GM08714 (cell line): Measurements from ENCODE around the gene KIRREL3.

Experiments used
- H3K4me3 ChIP-seq: fragments of 200-500 bp; sonication (Bioruptor generic); 2 replicates; pipeline ENCODE4 v1.5.1; 2014; ENCODE audit warnings: mild to moderate bottlenecking, low read length, inconsistent platforms
- ZNF274 ChIP-seq: IDR thresholded peaks from 2 replicates; pipeline ENCODE4 v1.6.1; 2012; ENCODE audit warnings: mild to moderate bottlenecking, low read depth, low read length

Gene KIRREL3

DNA sequence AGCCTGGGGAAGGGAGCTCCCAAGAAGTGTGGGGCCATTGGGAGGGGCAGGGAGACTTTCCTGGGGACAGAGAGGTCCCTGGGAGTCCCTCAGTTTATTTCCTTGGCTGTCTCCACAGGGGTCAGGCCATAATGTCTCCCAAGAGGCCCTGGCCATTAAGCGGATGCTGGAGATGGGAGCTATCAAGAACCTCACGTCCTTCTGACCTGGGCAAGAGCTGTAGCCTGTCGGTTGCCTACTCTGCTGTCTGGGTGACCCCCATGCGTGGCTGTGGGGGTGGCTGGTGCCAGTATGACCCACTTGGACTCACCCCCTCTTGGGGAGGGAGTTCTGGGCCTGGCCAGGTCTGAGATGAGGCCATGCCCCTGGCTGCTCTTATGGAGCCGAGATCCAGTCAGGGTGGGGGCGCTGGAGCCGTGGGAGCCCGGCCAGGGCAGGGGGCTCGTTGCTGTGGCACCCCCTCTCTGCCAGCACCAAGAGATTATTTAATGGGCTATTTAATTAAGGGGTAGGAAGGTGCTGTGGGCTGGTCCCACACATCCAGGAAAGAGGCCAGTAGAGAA, 586.6 kb downstream of the KIRREL3 start:
- no peak for TF ChIP-seq ZNF274
- H3K4me3 ChIP-seq: no peak overlapping the region

DNA sequence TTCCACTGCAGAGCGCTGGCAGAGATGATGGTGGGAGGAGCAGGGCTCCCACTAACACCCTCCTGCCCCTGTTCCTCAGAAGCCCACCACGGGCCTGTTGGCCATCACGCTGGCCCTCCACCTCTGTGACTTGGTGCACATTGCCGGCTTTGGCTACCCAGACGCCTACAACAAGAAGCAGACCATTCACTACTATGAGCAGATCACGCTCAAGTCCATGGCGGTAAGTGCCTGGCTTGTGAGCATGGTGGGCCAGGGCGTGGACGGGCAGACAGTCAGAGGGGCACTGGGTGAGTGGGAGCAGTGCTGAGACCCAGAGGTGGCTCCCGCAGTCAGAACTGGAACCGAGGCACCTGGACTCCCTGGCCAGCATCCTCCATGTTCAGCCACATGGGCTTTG, 587.1 kb downstream of the KIRREL3 start:
- no peak for TF ChIP-seq ZNF274
- no peak overlapping the region for H3K4me3 ChIP-seq

DNA sequence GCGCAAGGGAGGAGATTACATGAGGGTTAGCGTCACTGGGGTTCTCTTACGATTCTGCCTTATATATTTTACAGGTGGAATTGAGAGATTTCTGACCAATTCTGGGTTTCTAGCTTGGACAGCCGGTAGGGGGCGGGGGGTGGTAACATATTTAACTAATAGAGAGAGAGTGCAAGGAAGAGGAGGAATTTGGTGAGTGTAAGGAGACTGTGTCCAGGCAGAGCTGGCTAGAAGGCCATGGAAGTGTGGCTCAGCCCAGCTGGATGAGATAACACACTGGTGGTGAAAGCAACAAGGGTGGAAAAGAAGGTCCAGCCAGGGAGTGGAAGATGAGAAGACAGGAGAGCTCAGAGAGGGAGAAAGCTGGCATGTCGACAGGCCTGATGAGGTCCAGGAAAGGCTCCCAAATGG, 588.6 kb downstream of the KIRREL3 start:
- no peak overlapping the region for H3K4me3 ChIP-seq
- no peak for TF ChIP-seq ZNF274

DNA sequence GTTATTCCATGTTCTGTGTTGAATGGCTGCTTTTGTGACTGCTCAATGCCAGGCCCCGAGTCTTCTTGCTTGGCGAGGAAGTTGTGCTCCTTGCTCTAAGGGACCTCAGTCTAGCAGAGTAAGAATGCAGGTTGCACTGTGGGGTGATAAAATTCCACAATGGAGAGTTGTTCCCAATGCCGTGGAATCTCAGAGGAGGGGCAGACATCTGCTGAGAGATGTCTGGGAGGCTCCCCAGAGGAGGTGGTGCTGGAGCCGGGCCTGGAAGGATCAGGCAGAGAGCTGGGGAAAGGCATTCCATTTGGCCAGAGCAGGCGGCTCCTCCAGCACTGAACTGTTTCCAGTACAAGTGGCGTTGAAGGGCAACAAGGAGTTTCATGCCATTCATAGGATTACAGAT, 589.9 kb downstream of the KIRREL3 start:
- no peak overlapping the region for H3K4me3 ChIP-seq
- TF ChIP-seq ZNF274: no peak

DNA sequence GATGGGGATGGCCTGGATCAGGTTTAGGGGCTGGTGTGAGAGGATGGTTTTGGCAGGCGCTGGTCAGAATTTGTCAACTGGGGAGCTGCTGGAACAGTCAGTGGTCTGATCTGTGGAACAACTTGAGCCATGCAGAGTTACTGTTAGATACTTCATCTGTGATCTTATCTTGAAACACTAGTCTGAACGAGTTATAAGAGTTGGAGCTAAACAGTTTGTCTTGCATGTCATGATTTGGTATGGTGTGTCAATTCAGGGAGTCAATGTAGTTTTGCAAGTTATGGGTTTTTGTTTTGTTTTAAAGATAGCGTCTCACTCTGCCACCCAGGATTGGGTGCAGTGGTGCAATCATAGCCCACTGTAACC, 591.0 kb downstream of the KIRREL3 start:
- TF ChIP-seq ZNF274: no peak
- H3K4me3 ChIP-seq: no peak overlapping the region

DNA sequence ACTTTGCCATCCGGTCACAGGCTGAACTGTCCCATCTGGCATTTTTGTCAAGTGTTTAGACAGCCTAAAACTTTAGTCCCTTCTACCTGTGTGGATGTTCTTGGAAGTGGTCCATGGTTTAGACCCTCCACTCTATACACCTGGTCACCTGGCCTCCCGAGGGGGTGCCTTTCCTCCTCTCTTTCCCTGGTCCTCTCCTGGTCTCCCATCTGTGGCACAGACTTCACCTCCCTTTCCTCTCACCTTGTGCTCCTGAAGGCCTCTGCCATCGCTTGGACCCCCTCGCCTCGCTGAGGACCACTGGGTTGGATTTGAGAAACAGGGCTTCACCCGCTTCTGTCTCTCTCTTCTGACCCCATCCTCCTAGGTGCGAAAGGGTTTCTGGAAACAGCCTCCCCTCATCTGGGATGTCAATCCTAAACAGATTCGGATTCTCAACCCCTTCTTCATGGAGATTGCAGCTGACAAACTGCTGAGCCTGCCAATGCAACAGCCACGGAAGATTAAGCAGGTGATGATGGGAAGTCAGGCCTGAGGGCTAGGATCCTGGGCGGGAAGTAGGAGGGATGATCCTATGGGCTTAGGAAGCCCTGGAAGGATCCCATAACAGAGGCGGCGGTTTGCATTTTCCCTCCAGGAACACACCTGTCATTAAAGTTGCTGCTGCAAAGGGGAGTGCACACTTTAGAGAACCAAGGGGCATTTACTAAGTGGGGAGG, 591.5 kb downstream of the KIRREL3 start:
- TF ChIP-seq ZNF274: no peak
- H3K4me3 ChIP-seq: no peak overlapping the region

DNA sequence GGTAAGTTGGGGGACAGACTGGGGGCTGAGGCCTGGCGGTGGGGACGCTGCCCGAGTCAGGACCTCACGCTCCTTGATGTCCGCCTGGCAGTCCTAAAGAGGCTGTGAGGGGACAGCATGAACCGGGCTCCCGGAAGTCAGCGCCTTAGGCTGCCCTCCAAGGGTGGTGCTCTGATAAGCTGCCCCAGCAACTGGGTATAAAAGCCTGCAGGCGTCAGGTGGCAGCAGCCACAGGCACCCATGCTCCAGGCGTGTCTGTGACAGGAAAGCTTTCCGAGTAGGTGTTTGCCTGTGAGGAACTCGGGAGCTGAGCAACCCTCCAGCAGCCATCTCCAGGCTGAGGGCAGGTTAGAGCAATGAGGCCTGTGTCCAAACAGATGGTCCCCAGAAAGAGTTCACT, 592.1 kb downstream of the KIRREL3 start:
- H3K4me3 ChIP-seq: no peak overlapping the region
- TF ChIP-seq ZNF274: no peak

DNA sequence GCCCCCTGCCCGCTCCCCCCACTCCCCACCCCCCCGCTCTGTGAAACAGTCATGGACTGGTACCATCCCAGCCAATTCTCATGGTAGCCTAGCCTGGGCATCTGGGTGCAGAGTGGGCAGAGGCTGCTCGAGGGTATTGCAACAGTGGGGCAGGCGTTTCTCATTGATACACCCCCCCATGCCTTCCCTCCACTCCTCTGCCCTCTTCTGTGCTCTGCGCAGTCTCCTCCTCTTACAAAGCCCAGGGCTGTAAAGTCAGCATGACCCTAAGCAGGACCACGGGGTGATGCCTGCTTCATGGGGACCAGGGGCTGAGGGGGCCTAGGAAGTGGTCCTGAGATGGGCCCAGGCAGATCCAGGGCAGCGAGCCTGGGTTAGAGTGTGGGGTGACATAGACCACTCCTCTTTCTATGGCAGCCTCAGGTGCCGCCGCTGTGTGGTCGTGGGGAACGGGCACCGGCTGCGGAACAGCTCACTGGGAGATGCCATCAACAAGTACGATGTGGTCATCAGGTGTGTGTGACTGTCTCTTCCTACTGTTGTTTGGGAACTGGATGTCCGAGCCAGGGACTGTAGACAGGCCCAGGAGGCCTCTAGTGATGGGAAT, 592.8 kb downstream of the KIRREL3 start:
- no peak overlapping the region for H3K4me3 ChIP-seq
- TF ChIP-seq ZNF274: no peak

DNA sequence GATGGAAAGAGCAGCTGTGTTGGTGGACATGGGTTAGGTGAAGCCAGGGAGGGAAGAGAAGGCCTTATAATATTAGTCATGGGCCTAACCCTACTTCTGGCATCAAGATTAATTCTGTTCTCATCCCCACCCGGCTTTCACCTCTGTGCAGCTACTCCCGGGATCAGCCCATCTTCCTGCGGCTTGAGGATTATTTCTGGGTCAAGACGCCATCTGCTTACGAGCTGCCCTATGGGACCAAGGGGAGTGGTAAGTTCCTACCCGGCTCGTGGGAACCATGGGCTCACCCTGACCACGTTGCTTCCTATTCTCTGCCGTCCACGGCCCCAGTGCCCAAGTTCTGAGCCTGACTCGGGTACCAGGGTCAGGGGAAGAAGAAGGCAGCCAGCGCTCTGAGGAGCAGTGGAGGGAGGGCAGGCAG, 593.5 kb downstream of the KIRREL3 start:
- TF ChIP-seq ZNF274: no peak
- no peak overlapping the region for H3K4me3 ChIP-seq

DNA sequence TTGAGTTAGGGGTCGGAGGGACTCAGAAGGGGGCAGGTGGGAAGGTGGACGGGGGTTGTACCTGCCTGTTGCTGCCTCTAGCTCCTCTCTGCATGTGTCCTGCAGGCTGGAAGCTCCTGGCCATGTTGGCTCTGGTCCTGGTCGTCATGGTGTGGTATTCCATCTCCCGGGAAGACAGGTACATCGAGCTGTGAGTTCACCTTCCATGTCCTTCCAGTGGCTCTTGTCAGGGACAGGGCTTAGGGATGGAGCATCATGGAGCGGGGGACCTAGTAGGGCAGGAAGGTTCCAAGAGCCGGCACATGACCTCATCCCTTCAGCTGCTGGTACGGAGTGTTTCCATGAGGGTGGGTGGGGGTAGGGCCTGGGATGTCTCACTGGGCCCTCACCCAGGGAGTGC, 594.2 kb downstream of the KIRREL3 start:
- H3K4me3 ChIP-seq: no peak overlapping the region
- no peak for TF ChIP-seq ZNF274

DNA sequence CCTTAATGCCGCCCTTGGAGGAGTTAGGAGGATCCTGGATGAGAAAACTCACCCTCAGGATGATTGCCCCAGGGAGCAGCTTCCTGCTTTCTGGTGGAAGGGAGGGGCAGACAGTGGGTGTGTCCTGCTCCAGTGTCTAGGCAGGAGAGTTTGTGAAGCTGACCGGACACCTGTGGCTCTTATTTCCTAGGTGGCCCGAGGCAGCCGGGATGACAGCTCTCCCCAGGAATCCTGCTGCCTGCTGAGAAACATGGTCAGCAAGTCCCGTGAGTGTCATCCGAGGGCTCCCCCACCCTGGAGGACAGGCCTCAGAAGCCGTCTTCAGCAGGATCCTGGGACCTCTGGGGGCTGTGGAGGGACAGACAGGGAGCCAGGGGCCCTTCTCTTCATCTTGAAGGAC, 594.7 kb downstream of the KIRREL3 start:
- H3K4me3 ChIP-seq: no peak overlapping the region
- no peak for TF ChIP-seq ZNF274

DNA sequence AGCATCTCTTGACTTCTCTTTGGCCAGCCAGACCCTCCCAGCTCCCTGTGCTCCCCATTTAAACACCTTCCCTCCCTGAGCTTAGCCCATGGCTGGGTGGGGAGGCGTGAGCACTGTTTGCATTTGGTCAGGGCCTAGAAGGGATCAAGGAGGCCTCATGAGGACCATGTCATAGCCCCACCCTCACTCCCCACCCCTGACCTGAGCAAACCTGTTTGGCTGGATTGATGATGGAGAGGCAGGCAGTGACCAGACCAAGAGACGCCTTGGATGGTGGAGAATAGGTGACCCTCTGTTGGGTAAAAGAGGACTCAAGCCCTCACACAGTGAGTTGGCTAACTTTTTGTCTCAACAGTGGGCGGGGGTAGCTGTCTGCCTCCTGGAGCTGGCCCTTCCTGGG, 595.2 kb downstream of the KIRREL3 start:
- no peak overlapping the region for H3K4me3 ChIP-seq
- no peak for TF ChIP-seq ZNF274

DNA sequence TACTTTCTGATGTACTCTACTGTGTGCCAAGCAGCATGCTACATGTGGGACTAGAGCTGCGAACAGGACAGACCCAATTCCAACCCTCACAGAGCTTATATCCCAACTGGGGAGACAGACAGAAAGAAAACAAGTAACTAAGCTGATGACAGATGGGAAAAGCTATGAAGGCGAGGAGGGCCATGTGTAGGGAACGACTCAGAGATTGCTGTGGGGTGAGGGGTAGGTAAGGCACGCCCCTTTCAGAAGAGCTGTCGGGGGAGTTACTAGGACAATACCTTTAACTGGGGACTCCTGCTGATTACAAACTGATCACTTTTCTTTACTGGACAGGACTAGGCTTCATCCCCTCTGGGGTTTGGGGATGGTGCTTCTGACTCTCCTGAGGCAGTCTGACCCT, 596.2 kb downstream of the KIRREL3 start:
- no peak overlapping the region for H3K4me3 ChIP-seq
- TF ChIP-seq ZNF274: no peak

DNA sequence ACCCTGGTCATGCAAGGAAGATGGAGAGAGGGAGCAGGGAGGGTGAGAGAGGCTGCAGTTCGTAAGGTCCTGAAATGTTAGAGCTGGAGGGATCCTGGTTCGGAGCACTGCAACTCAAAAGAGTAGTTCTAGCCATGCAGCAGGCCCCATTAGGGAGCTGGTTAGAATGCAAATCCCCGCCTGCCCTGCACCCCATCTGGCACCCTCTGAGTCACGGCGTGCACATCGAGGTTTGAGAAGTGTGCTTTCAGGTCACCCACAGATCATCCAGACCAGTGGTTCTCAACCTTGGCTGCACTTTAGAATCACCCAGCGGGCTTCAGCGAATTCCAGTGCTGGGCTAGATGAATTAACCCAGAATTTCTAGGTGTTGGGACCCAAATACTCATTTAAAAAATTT, 596.9 kb downstream of the KIRREL3 start:
- no peak overlapping the region for H3K4me3 ChIP-seq
- TF ChIP-seq ZNF274: no peak

DNA sequence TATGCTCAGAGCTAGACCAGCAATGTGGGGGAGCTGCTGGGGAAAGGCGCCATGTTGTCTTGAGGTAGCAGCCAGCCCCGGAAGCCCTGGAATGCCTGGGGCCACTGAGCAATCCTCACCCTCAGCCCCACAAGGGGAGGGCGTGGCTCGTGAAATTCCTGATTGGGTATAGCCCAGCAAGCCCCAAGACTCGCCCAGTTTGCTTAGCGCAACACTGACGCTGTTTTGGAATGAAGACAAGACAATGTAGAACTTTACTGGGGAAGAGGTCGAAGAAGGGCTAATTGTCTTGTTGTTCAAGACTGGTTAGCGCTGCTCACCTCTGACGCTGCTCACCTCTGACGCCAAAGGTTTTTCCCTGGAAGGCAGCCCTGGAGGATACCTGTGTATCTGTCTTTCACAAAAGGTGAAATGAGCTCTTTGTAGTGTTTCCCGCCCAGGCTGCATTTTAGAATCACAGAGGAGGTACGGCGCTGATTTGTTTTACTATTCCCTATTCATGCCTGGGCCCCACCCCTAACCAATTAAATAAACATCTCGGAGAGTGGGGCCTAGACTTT, 597.5 kb downstream of the KIRREL3 start:
- TF ChIP-seq ZNF274: no peak

More for the DNA sequence above, 597.5 kb downstream of the KIRREL3 start:
- no peak overlapping the region for H3K4me3 ChIP-seq
